ENCODE data around the gene ZNF335. TPM values are rescaled to one million over a fixed set of nuclear protein-coding genes. Genes with fewer than 3 reads are reported as not detected.

Gene ZNF335
- total and polyA plus RNA-seq, 2 of the 13 experiments (the other 11 are each of a cell fraction or from before 2014, with no cell fraction given) = 9.7 to 13.7 TPM

- TF ChIP-seq ZUFSP (CRISPR knock-in tag; IDR thresholded peaks at IDR 0.05; ENCODE audit: borderline replicate concordance) (no peak), CEBPG (CRISPR knock-in tag; IDR thresholded peaks at IDR 0.05) (no peak; the same call in 1 of the 2 replicates), ZBTB38 (CRISPR knock-in tag; IDR thresholded peaks at IDR 0.05) (no peak; the same call in 1 of the 2 replicates), ZBTB44 (CRISPR knock-in tag; IDR thresholded peaks at IDR 0.05) (no peak), ZNF777 (CRISPR knock-in tag; IDR thresholded peaks at IDR 0.05) (no peak; the same call in 1 of the 2 replicates), MNT (IDR thresholded peaks at IDR 0.05) (no peak), NFKBIZ (CRISPR knock-in tag; IDR thresholded peaks at IDR 0.05) (no peak), ZNF7 (CRISPR knock-in tag; IDR thresholded peaks at IDR 0.05) (no peak), RBM39 (IDR thresholded peaks at IDR 0.05; ENCODE audit: low read depth, low read length, poor library complexity, severe bottlenecking) (no peak), PLRG1 (conservative IDR thresholded peaks at IDR 0.05) (no peak), ZBTB14 (CRISPR knock-in tag; IDR thresholded peaks at IDR 0.05) (no peak), KMT2B (CRISPR knock-in tag; IDR thresholded peaks at IDR 0.05) (no peak), ZNF318 (CRISPR knock-in tag; IDR thresholded peaks at IDR 0.05) (no peak), ZNF780A (CRISPR knock-in tag; IDR thresholded peaks at IDR 0.05) (no peak)
These were observed 653 bp downstream of the ZNF335 start (continued) for GRCh38 chr20:45971425-45971674.

All from HepG2 (cell line).